H1 (cell line): Measurements from ENCODE around the gene TPM1. TPM values are rescaled to one million over a fixed set of nuclear protein-coding genes. Genes with fewer than 3 reads are reported as not detected.

Source experiments
- CTCF ChIA-PET: fragments of 300-600 bp; sonication (Branson Sonifier 250); formaldehyde crosslinking; loops from one replicate; lab custom pipeline; 2021; ENCODE audit not compliant: partially characterized antibody; lab: Charles Lee
- POLR2A ChIA-PET: fragments of 300-600 bp; sonication (Branson Sonifier 250); formaldehyde crosslinking; loops from one replicate; lab custom pipeline; 2021; ENCODE audit warnings: inconsistent platforms; ENCODE audit not compliant: partially characterized antibody; lab: Charles Lee
- DNase-seq, 2 experiments: peaks; one replicate each; pipeline versions ENCODE4 v3.0.0 to v3.0.0-alpha.2; 2010 to 2022; ENCODE audit warnings: low spot score in 2 of 2, low read depth in 1 of 2, mixed read lengths in 1 of 2
- FAIRE-seq: peaks from 2 replicates; lab custom pipeline; 2011; peaks lifted over from hg19 to GRCh38; lab: Jason Lieb, UNC
- H2AFZ ChIP-seq: 2 replicates; pipeline ENCODE4 v1.8.1; 2012; ENCODE audit warnings: low read length, inconsistent platforms
- H2AK5ac ChIP-seq: 2 replicates; pipeline ENCODE4 v1.6.1; 2013; ENCODE audit warnings: low read depth, low read length
- H2BK120ac ChIP-seq: replicated peaks from 2 replicates; pipeline ENCODE3; 2013; ENCODE audit warnings: low read depth, low read length, inconsistent platforms
- H2BK12ac ChIP-seq: 2 replicates; pipeline ENCODE4 v1.6.1; 2013; ENCODE audit warnings: low read depth, low read length
- H2BK15ac ChIP-seq: 2 replicates; pipeline ENCODE4 v1.6.1; 2013; ENCODE audit warnings: low read length
- H2BK20ac ChIP-seq: 2 replicates; pipeline ENCODE4 v1.6.1; 2013; ENCODE audit warnings: low read length
- H2BK5ac ChIP-seq: 2 replicates; pipeline ENCODE4 v1.6.1; 2013; ENCODE audit warnings: low read depth, low read length
- H3K14ac ChIP-seq: 2 replicates; pipeline ENCODE4 v1.6.1; 2013; ENCODE audit warnings: inconsistent platforms; ENCODE audit not compliant: insufficient read length
- H3K18ac ChIP-seq: 2 replicates; pipeline ENCODE4 v1.6.1; 2013; ENCODE audit warnings: low read length; ENCODE audit errors: extremely low read depth
- H3K23ac ChIP-seq: 2 replicates; pipeline ENCODE4 v1.6.1; 2013; ENCODE audit warnings: inconsistent platforms; ENCODE audit not compliant: insufficient read length
- H3K23me2 ChIP-seq: 2 replicates; pipeline ENCODE4 v1.6.1; 2013; ENCODE audit warnings: low read depth, low read length
- H3K27ac ChIP-seq: 2 replicates; pipeline ENCODE4 v1.6.1; 2011; ENCODE audit warnings: low read depth, low read length, inconsistent platforms
- H3K27me3 ChIP-seq, 4 experiments: replicated peaks in 1 of 4; 1 replicate in 1 of 4; 2 replicates in 3 of 4; pipeline versions ENCODE4 v1.6.1 to v1.8.1; 2011 to 2013; ENCODE audit warnings: low read length in 3 of 4, mild to moderate bottlenecking in 3 of 4, inconsistent platforms in 2 of 4, mixed read lengths in 2 of 4, moderate library complexity in 1 of 4; ENCODE audit not compliant: control insufficient read depth in 3 of 4, insufficient read depth in 3 of 4; ENCODE audit errors: extremely low read depth in 1 of 4
- H3K36me3 ChIP-seq, 4 experiments: 2 replicates each; pipeline versions ENCODE4 v1.6.1 to v1.8.1; 2011 to 2013; ENCODE audit warnings: mild to moderate bottlenecking in 4 of 4, low read length in 3 of 4, moderate library complexity in 2 of 4, control low read depth in 1 of 4, inconsistent platforms in 1 of 4; ENCODE audit not compliant: insufficient read depth in 4 of 4, control insufficient read depth in 2 of 4
- H3K4ac ChIP-seq: replicated peaks from 2 replicates; pipeline ENCODE3; 2013; ENCODE audit warnings: low read length, low read depth, mixed read lengths, inconsistent platforms; ENCODE audit not compliant: insufficient read length
- H3K4me1 ChIP-seq, 4 experiments: replicated peaks in 1 of 4; 1 replicate in 1 of 4; 2 replicates in 3 of 4; pipeline versions ENCODE4 v1.6.1 to v1.8.1; 2011 to 2013; ENCODE audit warnings: low read length in 3 of 4, inconsistent platforms in 2 of 4, mixed read lengths in 1 of 4; ENCODE audit not compliant: insufficient read depth in 4 of 4, control insufficient read depth in 3 of 4
- H3K4me2 ChIP-seq, 2 experiments: 2 replicates each; pipeline versions ENCODE4 v1.6.1 to v1.8.1; 2011 to 2013; ENCODE audit warnings: low read depth in 2 of 2, low read length in 2 of 2, control low read depth in 1 of 2, inconsistent platforms in 1 of 2, mild to moderate bottlenecking in 1 of 2; ENCODE audit not compliant: insufficient read depth in 1 of 2
- H3K4me3 ChIP-seq, 4 experiments: fragments of 200-600, 300-600 bp in 1 of 4; sonication (generic), shearing (Covaris generic), sonication (Bioruptor Twin) in 1 of 4; 2 replicates each; pipeline versions ENCODE4 v1.5.1 to v1.8.1; 2011 to 2016; ENCODE audit warnings: low read length in 4 of 4, low read depth in 3 of 4, control low read depth in 2 of 4, inconsistent platforms in 2 of 4, mild to moderate bottlenecking in 2 of 4, mixed read lengths in 1 of 4, moderate library complexity in 1 of 4; ENCODE audit not compliant: insufficient read depth in 2 of 4; ENCODE audit errors: extremely low read depth in 1 of 4
- H3K56ac ChIP-seq: replicated peaks from 2 replicates; pipeline ENCODE3; 2013; ENCODE audit warnings: low read depth, mild to moderate bottlenecking, mixed read lengths, low read length, inconsistent platforms; ENCODE audit not compliant: insufficient read length
- H3K79me1 ChIP-seq: 2 replicates; pipeline ENCODE4 v1.6.1; 2013; ENCODE audit warnings: low read depth, low read length, control low read depth
- H3K79me2 ChIP-seq, 2 experiments: 2 replicates each; pipeline versions ENCODE4 v1.6.1 to v1.8.1; 2012 to 2013; ENCODE audit warnings: low read length in 2 of 2, mild to moderate bottlenecking in 2 of 2, inconsistent platforms in 1 of 2; ENCODE audit not compliant: insufficient read depth in 2 of 2, control insufficient read depth in 1 of 2
- H3K9ac ChIP-seq, 4 experiments: replicated peaks in 1 of 4; 1 replicate in 1 of 4; 2 replicates in 3 of 4; pipeline versions ENCODE4 v1.6.1 to v1.8.1; 2011 to 2013; ENCODE audit warnings: low read depth in 3 of 4, low read length in 3 of 4, control low read depth in 2 of 4, mild to moderate bottlenecking in 2 of 4, moderate library complexity in 2 of 4, inconsistent platforms in 1 of 4; ENCODE audit errors: extremely low read depth in 1 of 4
- H3K9me3 ChIP-seq, 2 experiments: 2 replicates each; pipeline versions ENCODE4 v1.6.1 to v1.8.1; 2012 to 2013; ENCODE audit warnings: mild to moderate bottlenecking in 2 of 2, moderate library complexity in 2 of 2, control low read depth in 1 of 2, inconsistent platforms in 1 of 2, low read depth in 1 of 2, low read length in 1 of 2, mixed read lengths in 1 of 2; ENCODE audit not compliant: insufficient read depth in 2 of 2
- H4K20me1 ChIP-seq, 2 experiments: replicated peaks in 1 of 2; 2 replicates each; pipeline versions ENCODE3 to v1.8.1; 2011 to 2013; ENCODE audit warnings: inconsistent platforms in 2 of 2, low read length in 2 of 2, mild to moderate bottlenecking in 1 of 2; ENCODE audit not compliant: insufficient read depth in 2 of 2, control insufficient read depth in 1 of 2
- H4K5ac ChIP-seq: 2 replicates; pipeline ENCODE4 v1.6.1; 2013; ENCODE audit warnings: low read length, low read depth, mixed read lengths, inconsistent platforms; ENCODE audit not compliant: insufficient read length
- H4K8ac ChIP-seq: 2 replicates; pipeline ENCODE4 v1.8.0; 2013; ENCODE audit warnings: mild to moderate bottlenecking, moderate library complexity, low read length, inconsistent platforms; ENCODE audit not compliant: insufficient read depth; ENCODE audit errors: extremely low read depth
- H4K91ac ChIP-seq: replicated peaks from 2 replicates; pipeline ENCODE3; 2013; ENCODE audit warnings: low read length, mixed read lengths, inconsistent platforms; ENCODE audit not compliant: insufficient read length
- CBX5 ChIP-seq: fragments of 300-800, 300-1000 bp; sonication (generic); IDR thresholded peaks from 2 replicates; pipeline ENCODE4 v1.7.1; 2016; ENCODE audit warnings: antibody characterized with exemption, low read length, low read depth
- CBX8 ChIP-seq: fragments of 300-800, 300-1000 bp; sonication (generic); IDR thresholded peaks from 2 replicates; pipeline ENCODE4 v1.7.1; 2016; ENCODE audit warnings: low read depth, low read length, borderline replicate concordance
- E2F6 ChIP-seq: IDR thresholded peaks from 2 replicates; pipeline ENCODE4 v1.6.1; 2012; ENCODE audit warnings: inconsistent platforms
- FOSL1 ChIP-seq: IDR thresholded peaks from 2 replicates; pipeline ENCODE4 v1.6.1; 2011; ENCODE audit warnings: mild to moderate bottlenecking, low read depth, low read length, moderate library complexity; ENCODE audit not compliant: insufficient read depth
- KDM4A ChIP-seq: IDR thresholded peaks from one replicate; pipeline ENCODE4 v1.7.1; 2012; ENCODE audit warnings: low read depth, mild to moderate bottlenecking, moderate library complexity, low read length, inconsistent platforms; ENCODE audit not compliant: severe bottlenecking
- KDM5A ChIP-seq: fragments of 200-600 bp; IDR thresholded peaks from 2 replicates; pipeline ENCODE4 v1.7.1; 2012; ENCODE audit warnings: mild to moderate bottlenecking, low read length, inconsistent platforms, mixed read lengths
- RBBP5 ChIP-seq: IDR thresholded peaks from 2 replicates; pipeline ENCODE4 v1.7.1; 2012; ENCODE audit warnings: low read depth, mild to moderate bottlenecking, inconsistent platforms, low read length, moderate library complexity, borderline replicate concordance
- RXRA ChIP-seq: IDR thresholded peaks from 2 replicates; pipeline ENCODE4 v1.6.1; 2011; ENCODE audit warnings: low read depth, mild to moderate bottlenecking, low read length, moderate library complexity; ENCODE audit not compliant: insufficient read depth
- SAP30 ChIP-seq: fragments of 300-600 bp; sonication (generic); IDR thresholded peaks from 2 replicates; pipeline ENCODE4 v1.7.1; 2012; ENCODE audit warnings: low read length, moderate library complexity, mild to moderate bottlenecking, inconsistent platforms; ENCODE audit not compliant: insufficient read depth, insufficient replicate concordance
- SIRT6 ChIP-seq: IDR thresholded peaks from one replicate; pipeline ENCODE4 v1.7.1; 2012; ENCODE audit warnings: low read length, inconsistent platforms
- SP4 ChIP-seq: IDR thresholded peaks from 2 replicates; pipeline ENCODE4 v1.6.1; 2012; ENCODE audit warnings: low read length, inconsistent platforms
- SRF ChIP-seq: IDR thresholded peaks from 2 replicates; pipeline ENCODE4 v1.6.1; 2011; ENCODE audit warnings: mild to moderate bottlenecking, low read depth, low read length, moderate library complexity
- TAF1 ChIP-seq: IDR thresholded peaks from 2 replicates; pipeline ENCODE4 v1.6.1; 2011; ENCODE audit warnings: mild to moderate bottlenecking, low read depth, low read length
- TBP ChIP-seq: IDR thresholded peaks from 2 replicates; pipeline ENCODE4 v1.6.1; 2011; ENCODE audit warnings: low read depth, low read length, improper control_type of control experiment
- WGBS, 2 experiments: shearing (Covaris generic) in 1 of 2; methylation state at CpG; one replicate each; pipeline versions ENCODE4 v1.1.6 to v1.1.7; 2013 to 2015; ENCODE audit warnings: low lambda C conversion rate in 2 of 2, mixed read lengths in 2 of 2, inconsistent platforms in 1 of 2, low coverage in 1 of 2, missing lambda C conversion rate in 1 of 2; ENCODE audit not compliant: insufficient replicate concordance in 2 of 2, insufficient coverage in 1 of 2, insufficient read length in 1 of 2; ENCODE audit errors: extremely low coverage in 1 of 2, missing lambda C conversion rate in 1 of 2; 5-methylcytosine and 5-hydroxymethylcytosine counted together
- polyA plus RNA-seq, 7 experiments: library from polyadenylated mRNA; depleted of rRNA in 3 of 7; stranded (reverse) in 5 of 7; unstranded in 2 of 7; fragments of >200 nt in 5 of 7; fragments of 200-250 nt in 2 of 7; gene quantifications; 1 replicate in 5 of 7; 2 replicates in 1 of 7; 4 replicates in 1 of 7; pipeline versions ENCODE4 v1.2.1 to v1.2.3, GENCODE V29; 2011 to 2013; ENCODE audit warnings: missing spikeins in 2 of 7, mixed read lengths in 2 of 7
- total RNA-seq: library from RNA; stranded (reverse); fragmentation: NEBNext Ultra II Directional; extraction: Animal tissue kit (Norgen Biotek cat#: 25700); gene quantifications from 2 replicates; pipeline ENCODE4 v1.2.1, GENCODE V29; 2021

TPM1 gene
- total and polyA plus RNA-seq, 2 of the 8 experiments (the other 6 are each of a cell fraction or from before 2014, with no cell fraction given) = 258 to 579 TPM

- ChIA-PET POLR2A (interaction anchor here (0.6 to 1.2 kb wide), 4 partner anchors 49 to 795 kb away, joined by 3 to 7 read pairs (median 4); partner anchors contain the start of gene APH1B), CTCF (interaction anchor here (0.8 to 1.8 kb wide), 5 partner anchors 20 to 180 kb away, joined by 3 to 5 read pairs (median 3); no protein-coding TSS in a partner anchor)
- Histone ChIP-seq H2BK12ac (no peak overlapping the region), H3K56ac (no peak overlapping the region), H3K23ac (no peak overlapping the region), H2BK120ac (no peak overlapping the region), H3K9ac (no peak overlapping the region), H2AK5ac (no peak overlapping the region), H2AFZ (peak overlapping the region; percentile 14; the same call in 1 of the 2 replicates), H3K9me3 (peaks cover 0 to 3% of the 10 kb centered on the region in 2 experiments; a peak in 1 of 4 replicates), H3K27ac (no peak overlapping the region), H3K18ac (no peak overlapping the region), H2BK15ac (no peak overlapping the region), H3K4me2 (no peak overlapping the region), H3K27me3 (no peaks in the 10 kb centered on the region), H3K23me2 (no peaks in the 10 kb centered on the region), H4K8ac (no peak overlapping the region), H3K14ac (no peak overlapping the region), H3K79me2 (no peaks in the 10 kb centered on the region), H4K5ac (no peak overlapping the region), H2BK20ac (no peak overlapping the region), H4K91ac (no peak overlapping the region), H3K4me1 (0 out of 7 replicates have a peak, but pooled peaks cover 0 to 3% (median 0%) of the 10 kb centered on the region in 4 experiments), H3K4ac (no peak overlapping the region), H3K4me3 (no peak overlapping the region), H3K79me1 (no peaks in the 10 kb centered on the region), H3K36me3 (no peaks in the 10 kb centered on the region), H2BK5ac (no peak overlapping the region), H4K20me1 (no peaks in the 10 kb centered on the region)
- WGBS, 2 experiments = 91% methylated on average over 2 of the region's 2 CpGs; no CpG with 5 or more reads in 1 of the 2 experiments
- DNase-seq = no peak
- no peak for FAIRE-seq
- no peak for TF ChIP-seq SAP30
- TF ChIP-seq FOSL1 = no peak
- no peak for TF ChIP-seq SIRT6
- no peak for TF ChIP-seq KDM5A
- no peak for TF ChIP-seq SP4
- no peak for TF ChIP-seq SRF
- TF ChIP-seq TAF1 = no peak
- no peak for TF ChIP-seq RXRA
- TF ChIP-seq TBP = no peak
- no peak for TF ChIP-seq E2F6
- no peak for TF ChIP-seq CBX5
- TF ChIP-seq RBBP5 = no peak
- no peak for TF ChIP-seq KDM4A
- TF ChIP-seq CBX8 = no peak
Measured at GRCh38 chr15:63114465-63114864, 71.9 kb downstream of the TPM1 start.
